ENCODE data around the gene GDPD4.

The GDPD4 gene

DNA sequence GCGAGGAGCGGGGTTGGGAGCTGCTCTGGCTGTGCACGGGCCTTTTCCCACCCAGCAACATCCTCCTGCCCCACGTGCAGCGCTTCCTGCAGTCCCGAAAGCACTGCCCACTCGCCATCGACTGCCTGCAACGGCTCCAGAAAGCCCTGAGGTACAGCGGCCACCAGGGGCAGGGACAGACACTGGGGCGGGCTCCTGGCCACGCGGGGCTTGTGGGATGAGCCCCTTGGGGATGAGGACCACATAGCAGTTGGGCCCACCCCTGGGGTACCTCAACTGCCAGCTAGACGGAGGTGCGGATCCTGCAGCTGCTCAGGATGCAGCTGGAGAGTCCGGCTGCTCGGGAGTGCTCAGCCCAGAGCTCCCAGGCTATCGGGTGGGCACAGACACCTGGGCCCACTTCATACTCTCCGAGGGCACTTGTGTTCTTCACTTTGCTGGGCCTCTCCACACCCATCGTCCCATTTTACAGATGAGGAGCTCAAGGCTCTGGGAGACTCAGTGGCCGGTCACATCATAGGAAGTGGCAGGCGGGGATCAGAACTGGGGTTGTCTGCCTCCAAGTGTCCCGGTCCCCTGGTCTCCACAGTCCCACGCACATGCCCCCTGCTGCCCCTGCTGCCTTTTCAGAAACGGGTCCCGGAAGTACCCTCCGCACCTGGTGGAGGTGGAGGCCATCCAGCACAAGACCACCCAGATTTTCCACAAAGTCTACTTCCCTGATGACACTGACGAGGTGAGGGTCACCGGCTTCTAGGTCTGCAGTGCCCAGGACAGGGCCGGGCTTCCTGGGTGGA, 95.8 kb downstream of the GDPD4 start:
- TF ChIP-seq, protein P1, sequence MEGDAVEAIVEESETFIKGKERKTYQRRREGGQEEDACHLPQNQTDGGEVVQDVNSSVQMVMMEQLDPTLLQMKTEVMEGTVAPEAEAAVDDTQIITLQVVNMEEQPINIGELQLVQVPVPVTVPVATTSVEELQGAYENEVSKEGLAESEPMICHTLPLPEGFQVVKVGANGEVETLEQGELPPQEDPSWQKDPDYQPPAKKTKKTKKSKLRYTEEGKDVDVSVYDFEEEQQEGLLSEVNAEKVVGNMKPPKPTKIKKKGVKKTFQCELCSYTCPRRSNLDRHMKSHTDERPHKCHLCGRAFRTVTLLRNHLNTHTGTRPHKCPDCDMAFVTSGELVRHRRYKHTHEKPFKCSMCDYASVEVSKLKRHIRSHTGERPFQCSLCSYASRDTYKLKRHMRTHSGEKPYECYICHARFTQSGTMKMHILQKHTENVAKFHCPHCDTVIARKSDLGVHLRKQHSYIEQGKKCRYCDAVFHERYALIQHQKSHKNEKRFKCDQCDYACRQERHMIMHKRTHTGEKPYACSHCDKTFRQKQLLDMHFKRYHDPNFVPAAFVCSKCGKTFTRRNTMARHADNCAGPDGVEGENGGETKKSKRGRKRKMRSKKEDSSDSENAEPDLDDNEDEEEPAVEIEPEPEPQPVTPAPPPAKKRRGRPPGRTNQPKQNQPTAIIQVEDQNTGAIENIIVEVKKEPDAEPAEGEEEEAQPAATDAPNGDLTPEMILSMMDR (IDR thresholded peaks at IDR 0.05; ENCODE audit: low read depth, low read length), result no peak
- no peak overlapping the region for H3K4me3 ChIP-seq (ENCODE audit: low read depth, low read length)

DNA sequence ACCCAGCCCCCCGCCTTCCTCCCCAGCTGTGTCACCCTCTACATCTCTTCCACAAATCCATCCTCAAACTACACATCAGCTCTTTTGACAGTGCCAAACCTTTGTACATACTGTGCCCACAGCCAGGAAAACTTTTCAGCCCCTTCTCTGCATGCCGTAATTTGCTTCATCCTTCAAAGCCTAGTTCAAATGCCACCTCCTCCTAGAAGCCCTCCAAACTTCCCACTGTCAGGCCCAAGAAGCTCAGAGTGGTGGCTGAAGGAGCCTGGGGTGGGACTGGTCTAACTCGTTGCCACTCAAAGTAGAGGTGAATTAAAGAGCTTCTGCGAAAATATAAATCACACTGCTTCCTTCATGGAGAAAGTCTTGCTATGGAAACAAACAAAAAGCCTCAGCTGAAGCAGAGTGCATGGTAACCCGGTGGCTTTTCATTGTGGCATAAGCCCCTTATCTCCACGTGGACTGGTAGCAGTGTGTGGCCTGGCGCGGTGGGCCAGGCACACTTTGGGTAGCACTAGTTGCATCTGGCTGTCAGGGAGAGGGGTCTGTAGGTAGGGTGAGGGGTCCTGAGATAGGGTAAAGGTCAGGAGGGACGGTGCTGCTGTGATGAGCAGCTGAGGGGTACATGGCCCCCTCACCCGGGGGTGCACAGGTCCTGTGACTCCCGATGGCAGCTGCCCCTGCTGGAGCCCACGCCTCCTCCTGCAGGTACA, 96.6 kb downstream of the GDPD4 start:
- H3K4me3 ChIP-seq (ENCODE audit: low read depth, low read length), result no peak overlapping the region
- TF ChIP-seq, protein P1 (IDR thresholded peaks at IDR 0.05; ENCODE audit: low read depth, low read length), result no peak

DNA sequence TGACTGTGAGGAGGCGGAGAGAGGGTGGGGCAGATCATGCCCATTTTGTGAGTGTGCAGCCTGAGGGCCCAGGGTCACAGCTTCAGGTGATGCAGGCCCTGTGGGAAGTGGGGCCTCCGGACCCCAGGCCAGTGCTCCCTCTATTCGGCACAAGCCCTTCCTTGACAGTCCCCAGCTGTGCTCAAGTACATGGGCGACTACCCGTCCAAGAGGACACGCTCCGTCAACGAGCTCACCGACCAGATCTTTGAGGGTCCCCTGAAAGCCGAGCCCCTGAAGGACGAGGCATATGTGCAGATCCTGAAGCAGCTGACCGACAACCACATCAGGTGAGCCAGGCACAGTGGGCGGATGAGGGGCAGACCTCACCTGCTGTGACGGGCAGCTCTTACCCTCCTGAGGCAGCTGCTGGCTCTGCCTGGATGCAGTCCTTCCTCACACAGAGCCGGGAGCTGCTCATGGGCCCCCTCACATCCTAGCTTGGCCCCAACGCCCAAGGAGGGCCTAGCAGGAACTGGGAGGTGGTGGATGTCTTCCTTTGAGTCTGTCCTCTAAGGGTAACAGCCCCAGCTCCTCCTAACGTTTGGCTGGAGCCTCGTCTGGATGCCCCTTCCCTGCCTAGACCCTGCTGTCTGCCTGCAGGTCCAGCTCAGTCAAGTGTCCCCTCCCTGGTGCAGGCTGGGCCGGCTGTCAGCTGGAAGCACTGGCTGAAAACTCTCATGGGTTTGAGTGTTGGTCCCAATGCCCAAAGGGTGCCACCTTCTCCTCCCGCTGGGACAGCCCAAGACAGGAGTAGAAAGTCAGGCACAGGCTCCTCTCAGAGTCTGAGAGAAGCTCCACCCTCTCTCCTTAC, 97.4 kb downstream of the GDPD4 start:
- no peak overlapping the region for H3K4me3 ChIP-seq (ENCODE audit: low read depth, low read length)
- TF ChIP-seq, protein P1 (IDR thresholded peaks at IDR 0.05; ENCODE audit: low read depth, low read length), result no peak

DNA sequence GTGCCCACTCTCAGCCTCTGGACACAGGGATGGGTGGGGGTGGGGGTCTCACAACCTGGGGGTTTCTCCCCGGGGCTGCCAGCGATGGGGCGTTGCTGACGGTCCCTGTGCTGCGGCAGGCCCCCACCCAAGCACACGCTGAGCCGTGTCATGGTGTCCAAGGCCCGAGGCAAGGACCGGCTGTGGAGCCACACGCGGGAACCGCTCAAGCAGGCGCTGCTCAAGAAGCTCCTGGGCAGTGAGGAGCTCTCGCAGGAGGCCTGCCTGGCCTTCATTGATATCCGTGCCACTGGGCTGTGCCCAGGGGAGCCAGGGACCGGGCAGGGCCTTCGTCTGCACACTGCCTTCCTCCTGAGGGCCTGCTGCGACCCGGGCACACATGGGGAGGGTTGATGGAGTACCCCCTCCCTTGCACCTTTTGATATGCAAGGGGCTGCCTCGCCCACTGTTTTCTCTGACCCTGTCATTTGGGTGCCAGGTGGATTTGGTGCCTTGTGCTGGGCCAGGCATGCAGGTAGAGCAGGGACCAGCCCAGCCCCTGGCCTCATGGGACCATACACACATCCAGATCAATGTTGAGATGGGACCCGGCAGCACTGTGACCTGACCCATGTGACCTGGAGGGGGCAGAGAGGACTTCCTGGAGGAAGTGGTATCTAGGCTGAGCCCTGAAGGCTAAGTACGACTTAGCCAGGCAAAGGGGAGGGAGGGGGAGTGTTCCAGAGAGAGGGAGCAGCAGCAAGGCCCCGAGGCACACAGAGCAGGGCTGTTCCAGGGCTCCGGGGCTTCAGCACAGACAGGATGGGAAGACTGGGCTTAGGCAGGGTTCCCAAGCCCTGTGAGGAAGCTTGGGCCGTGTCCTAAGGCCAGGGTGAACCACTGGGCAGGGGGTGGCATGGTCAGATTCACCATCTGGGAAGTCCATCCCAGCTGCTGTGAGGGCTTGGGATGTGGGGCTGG, 98.3 kb downstream of the GDPD4 start:
- TF ChIP-seq, protein P1 (IDR thresholded peaks at IDR 0.05; ENCODE audit: low read depth, low read length), result no peak
- H3K4me3 ChIP-seq (ENCODE audit: low read depth, low read length), result no peak overlapping the region

DNA sequence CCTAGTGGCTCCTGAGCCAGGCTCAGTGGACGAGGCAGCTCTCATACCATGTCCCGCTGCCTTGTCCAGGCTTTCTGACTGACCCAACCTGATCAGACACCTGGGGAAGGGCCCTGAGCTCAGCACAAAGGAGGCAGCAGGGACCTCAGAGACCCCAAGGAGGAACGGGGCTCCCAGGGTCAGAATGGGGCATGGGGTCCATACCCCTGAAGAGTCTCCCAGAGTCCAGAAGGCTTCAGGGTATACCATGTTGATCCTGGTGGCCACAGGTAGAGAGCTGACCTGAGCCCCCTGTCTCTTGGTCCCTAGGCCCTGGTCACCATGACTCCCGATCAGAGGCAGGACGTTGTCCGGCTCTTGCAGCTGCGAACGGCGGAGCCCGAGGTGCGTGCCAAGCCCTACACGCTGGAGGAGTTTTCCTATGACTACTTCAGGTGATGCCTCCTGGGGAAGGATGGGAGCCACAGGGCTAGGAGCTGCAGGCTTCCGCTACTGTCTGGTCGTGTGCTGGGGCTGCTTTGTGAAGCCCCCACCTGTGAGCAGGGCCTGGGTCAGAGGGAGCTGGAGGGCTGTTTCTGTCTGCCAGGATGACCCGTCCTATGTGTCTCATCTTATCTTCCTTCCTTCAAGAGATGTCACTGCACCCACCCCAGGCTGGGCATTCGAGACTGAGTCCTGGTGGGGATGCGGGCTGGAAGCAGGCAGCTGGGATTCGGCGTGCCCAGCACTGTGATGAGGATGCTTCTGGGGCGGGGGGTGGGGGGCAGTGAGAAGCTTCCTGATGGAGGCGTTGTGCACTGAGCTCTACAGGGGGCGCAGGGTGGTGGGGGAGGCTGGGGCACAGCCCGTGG, 99.3 kb downstream of the GDPD4 start:
- TF ChIP-seq, protein P1 (IDR thresholded peaks at IDR 0.05; ENCODE audit: low read depth, low read length), result no peak
- no peak overlapping the region for H3K4me3 ChIP-seq (ENCODE audit: low read depth, low read length)

DNA sequence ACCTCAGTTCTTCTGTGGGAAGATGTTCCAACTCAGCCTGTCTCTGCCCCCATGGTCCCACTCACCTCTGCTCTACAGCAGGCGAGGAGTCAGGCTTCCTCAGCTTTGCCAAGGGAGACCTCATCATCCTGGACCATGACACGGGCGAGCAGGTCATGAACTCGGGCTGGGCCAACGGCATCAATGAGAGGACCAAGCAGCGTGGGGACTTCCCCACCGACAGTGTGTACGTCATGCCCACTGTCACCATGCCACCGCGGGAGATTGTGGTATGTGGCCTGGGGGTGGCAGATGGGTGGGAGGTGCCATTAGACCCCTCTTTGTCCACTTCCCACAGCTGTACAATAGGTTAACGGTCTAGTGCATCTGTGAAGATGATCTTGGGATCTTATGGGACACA, 100.1 kb downstream of the GDPD4 start:
- TF ChIP-seq, protein P1 (IDR thresholded peaks at IDR 0.05; ENCODE audit: low read depth, low read length), result no peak
- no peak overlapping the region for H3K4me3 ChIP-seq (ENCODE audit: low read depth, low read length)
